K562 treated with DMSO at 1 percent for 48 hours (cell line): ENCODE data around the gene HMX1. TPM values are rescaled to one million over a fixed set of nuclear protein-coding genes. Genes with fewer than 3 reads are reported as not detected.

Source experiments
- total RNA-seq: library from RNA; unstranded; fragments of 300-600 nt; gene quantifications from 2 replicates; pipeline ENCODE4 v1.2.3, GENCODE V29; 2022; ENCODE audit warnings: low replicate concordance; ENCODE audit errors: extremely low read depth

HMX1 gene
- not detected in 2 replicates for total RNA-seq

GRCh38 chr4:8871417-8872401 lies at the start of gene HMX1:
Gene HMX1 (minus strand): TSS chr4:8871839. CDS start chr4:8871614, 225 bp downstream.

